HepG2 (cell line): ENCODE results near the gene ZACN. TPM values are rescaled to one million over a fixed set of nuclear protein-coding genes. Genes with fewer than 3 reads are reported as not detected.

Experiments
- CBX5 ChIP-seq: sonication (generic); formaldehyde crosslinking; IDR thresholded peaks from 2 replicates; pipeline ENCODE4 v1.4.0; 2020; ENCODE audit warnings: missing genetic modification reagents, borderline replicate concordance
- ELF4 ChIP-seq: sonication (generic); formaldehyde crosslinking; IDR thresholded peaks from 2 replicates; pipeline ENCODE4 v1.5.0; 2020; ENCODE audit warnings: missing genetic modification reagents, mild to moderate bottlenecking, moderate library complexity, borderline replicate concordance
- HMG20B ChIP-seq: conservative IDR thresholded peaks from 2 replicates; pipeline ENCODE4 v1.6.1; 2016; ENCODE audit warnings: missing genetic modification reagents, missing compliant biosample characterization
- IRF9 ChIP-seq: sonication (generic); formaldehyde crosslinking; IDR thresholded peaks from 2 replicates; pipeline ENCODE4 v1.8.0; 2022; ENCODE audit warnings: missing genetic modification reagents, mild to moderate bottlenecking, borderline replicate concordance
- KDM2A ChIP-seq: sonication (generic); formaldehyde crosslinking; IDR thresholded peaks from 2 replicates; pipeline ENCODE4 v1.4.0; 2020; ENCODE audit warnings: low read depth, missing genetic modification reagents, borderline replicate concordance
- MTF1 ChIP-seq: sonication (generic); formaldehyde crosslinking; IDR thresholded peaks from 2 replicates; pipeline ENCODE4 v1.5.0; 2020; ENCODE audit warnings: missing genetic modification reagents
- MXD4 ChIP-seq: IDR thresholded peaks from 2 replicates; pipeline ENCODE4 v1.6.1; 2016; ENCODE audit warnings: mild to moderate bottlenecking, missing biosample characterization, missing genetic modification reagents
- NR3C1 ChIP-seq: sonication (generic); formaldehyde crosslinking; IDR thresholded peaks from 2 replicates; pipeline ENCODE4 v1.4.0; 2020; ENCODE audit warnings: missing genetic modification reagents
- PTBP1 ChIP-seq: fragments of 200-400 bp; formaldehyde crosslinking; IDR thresholded peaks from 2 replicates; pipeline ENCODE4 v1.6.1; 2018; ENCODE audit warnings: low read length, low read depth; ENCODE audit not compliant: poor library complexity, severe bottlenecking
- RORA ChIP-seq: sonication (generic); formaldehyde crosslinking; IDR thresholded peaks from 2 replicates; pipeline ENCODE4 v1.5.0; 2020; ENCODE audit warnings: mild to moderate bottlenecking, missing genetic modification reagents, moderate library complexity
- SCMH1 ChIP-seq: sonication (generic); formaldehyde crosslinking; IDR thresholded peaks from 2 replicates; pipeline ENCODE4 v1.9.0; 2021; ENCODE audit warnings: missing genetic modification reagents, mild to moderate bottlenecking, borderline replicate concordance
- SIX4 ChIP-seq: sonication (generic); formaldehyde crosslinking; IDR thresholded peaks from 2 replicates; pipeline ENCODE4 v1.4.0; 2020; ENCODE audit warnings: missing genetic modification reagents
- SUZ12 ChIP-seq: fragments of 150-350 bp; IDR thresholded peaks from 2 replicates; pipeline ENCODE4 v1.6.1; 2014; ENCODE audit warnings: low read depth, low read length
- SYNCRIP ChIP-seq: fragments of 200-400 bp; formaldehyde crosslinking; IDR thresholded peaks from 2 replicates; pipeline ENCODE4 v1.6.1; 2018; ENCODE audit warnings: mild to moderate bottlenecking, low read depth, low read length; ENCODE audit not compliant: insufficient read depth
- TFDP1 ChIP-seq: IDR thresholded peaks from 2 replicates; pipeline ENCODE4 v1.6.1; 2016; ENCODE audit warnings: missing compliant biosample characterization, missing genetic modification reagents, borderline replicate concordance
- ZBTB43 ChIP-seq: sonication (generic); formaldehyde crosslinking; conservative IDR thresholded peaks from 2 replicates; pipeline ENCODE4 v1.4.0; 2020; ENCODE audit warnings: missing genetic modification reagents
- ZBTB7A ChIP-seq: sonication (generic); formaldehyde crosslinking; IDR thresholded peaks from 2 replicates; pipeline ENCODE4 v1.8.0; 2022; ENCODE audit warnings: mild to moderate bottlenecking, missing genetic modification reagents
- ZNF136 ChIP-seq: sonication (generic); formaldehyde crosslinking; IDR thresholded peaks from 2 replicates; pipeline ENCODE4 v1.8.1; 2022; ENCODE audit warnings: low read depth, mild to moderate bottlenecking, moderate library complexity, missing genetic modification reagents
- ZNF17 ChIP-seq: sonication (generic); formaldehyde crosslinking; IDR thresholded peaks from 2 replicates; pipeline ENCODE4 v1.5.0; 2020; ENCODE audit warnings: mild to moderate bottlenecking, missing genetic modification reagents
- ZNF335 ChIP-seq: sonication (generic); formaldehyde crosslinking; IDR thresholded peaks from 2 replicates; pipeline ENCODE4 v1.4.0; 2020; ENCODE audit warnings: missing genetic modification reagents
- ZNF354B ChIP-seq: sonication (generic); formaldehyde crosslinking; IDR thresholded peaks from 2 replicates; pipeline ENCODE4 v1.8.0; 2022; ENCODE audit warnings: mild to moderate bottlenecking, missing genetic modification reagents
- ZNF383 ChIP-seq: sonication (generic); formaldehyde crosslinking; IDR thresholded peaks from 2 replicates; pipeline ENCODE4 v1.4.0; 2020; ENCODE audit warnings: missing genetic modification reagents, mild to moderate bottlenecking, borderline replicate concordance
- ZNF660 ChIP-seq: sonication (generic); formaldehyde crosslinking; IDR thresholded peaks from 2 replicates; pipeline ENCODE4 v1.5.1; 2020; ENCODE audit warnings: mild to moderate bottlenecking, low read depth, missing genetic modification reagents, borderline replicate concordance
- ZNF678 ChIP-seq: sonication (generic); formaldehyde crosslinking; IDR thresholded peaks from 2 replicates; pipeline ENCODE4 v1.4.0; 2020; ENCODE audit warnings: mild to moderate bottlenecking, missing genetic modification reagents
- ZNF737 ChIP-seq: sonication (generic); formaldehyde crosslinking; IDR thresholded peaks from 2 replicates; pipeline ENCODE4 v1.5.0; 2020; ENCODE audit warnings: missing genetic modification reagents, mild to moderate bottlenecking, borderline replicate concordance
- ZSCAN29 ChIP-seq: sonication (generic); formaldehyde crosslinking; conservative IDR thresholded peaks from 2 replicates; pipeline ENCODE4 v1.4.0; 2020; ENCODE audit warnings: mild to moderate bottlenecking, missing genetic modification reagents
- ZZZ3 ChIP-seq: sonication (generic); formaldehyde crosslinking; IDR thresholded peaks from 2 replicates; pipeline ENCODE4 v1.4.0; 2020; ENCODE audit warnings: missing genetic modification reagents, mild to moderate bottlenecking, borderline replicate concordance
- polyA plus RNA-seq, 8 experiments: library from polyadenylated mRNA; depleted of rRNA in 3 of 8; stranded (reverse) in 7 of 8; unstranded in 1 of 8; fragments of >200 nt; fragmentation: Illumina TruSeq in 4 of 8; extraction: Trizol in 4 of 8; gene quantifications; 2 replicates each; pipeline versions ENCODE4 v1.2.1 to v1.2.3, GENCODE V29; 2011 to 2016; ENCODE audit warnings: low read depth in 4 of 8, missing spikeins in 1 of 8, mixed read lengths in 1 of 8; ENCODE audit not compliant: insufficient read depth in 1 of 8
- total RNA-seq, 5 experiments: library from RNA; depleted of rRNA; stranded (reverse); fragments of >200 nt; fragmentation: Illumina TruSeq; extraction: Trizol; gene quantifications; 2 replicates each; pipeline ENCODE4 v1.2.3, GENCODE V29; 2016; ENCODE audit warnings: low read depth in 1 of 5

Gene ZACN
- total and polyA plus RNA-seq, 2 of the 13 experiments (the other 11 are each of a cell fraction or from before 2014, with no cell fraction given), result 0.11 to 0.15 TPM

- TF ChIP-seq TFDP1 (CRISPR knock-in tag) (peak; percentile 65; the same call in 1 of the 2 replicates), RORA (no peak), HMG20B (CRISPR knock-in tag) (no peak), ZSCAN29 (CRISPR knock-in tag) (0 out of 2 replicates have a peak, but pooled peaks have one; percentile 61), ZBTB7A (CRISPR knock-in tag) (peak; percentile 82), SYNCRIP (no peak), ZNF335 (CRISPR knock-in tag) (no peak), PTBP1 (peak; percentile 39), NR3C1 (CRISPR knock-in tag) (no peak), ZNF17 (no peak), IRF9 (CRISPR knock-in tag) (peak; percentile 77; the same call in 1 of the 2 replicates), ELF4 (CRISPR knock-in tag) (no peak), MXD4 (CRISPR knock-in tag) (peak; percentile 37; the same call in 1 of the 2 replicates), MTF1 (CRISPR knock-in tag) (no peak), SIX4 (CRISPR knock-in tag) (no peak), ZBTB43 (CRISPR knock-in tag) (no peak), ZNF678 (CRISPR knock-in tag) (no peak), ZNF354B (CRISPR knock-in tag) (0 out of 2 replicates have a peak, but pooled peaks have one; percentile 37), KDM2A (CRISPR knock-in tag) (peak; percentile 88), ZNF737 (no peak), SCMH1 (CRISPR knock-in tag) (no peak), ZNF660 (CRISPR knock-in tag) (no peak), ZNF136 (CRISPR knock-in tag) (peak; percentile 98), SUZ12 (no peak), ZZZ3 (CRISPR knock-in tag) (peak; percentile 66), ZNF383 (no peak), CBX5 (CRISPR knock-in tag) (0 out of 2 replicates have a peak, but pooled peaks have one; percentile 3)
These were observed 24.5 kb downstream of the ZACN start, which contains the start of gene EXOC7 (continued) for GRCh38 chr17:76103274-76104139.
